ENCODE results near the gene APAF1.

The APAF1 gene

GRCh38 chr12:98724384-98725155 is 79.5 kb downstream of the APAF1 start:
- Histone ChIP-seq H3K4me1 (ENCODE audit: insufficient read depth, poor library complexity, severe bottlenecking) (no peaks in the 10 kb centered on the region), H3K27me3 (ENCODE audit: insufficient read depth, poor library complexity, severe bottlenecking) (no peaks in the 10 kb centered on the region), H3K9me3 (ENCODE audit: severe bottlenecking) (no peaks in the 10 kb centered on the region), H3K4me3 (ENCODE audit: severe bottlenecking) (no peak overlapping the region), H3K36me3 (ENCODE audit: low read depth) (peaks cover 70% of the 10 kb centered on the region), H3K27ac (ENCODE audit: poor library complexity, severe bottlenecking) (no peak overlapping the region)
- ATAC-seq (ENCODE audit: low read depth) (no peak), DNase-seq (ENCODE audit: low spot score) (no peak)
- TF ChIP-seq CTCF (IDR thresholded peaks at IDR 0.05; ENCODE audit: poor library complexity, severe bottlenecking): no peak

GRCh38 chr12:98725476-98726247 is 80.6 kb downstream of the APAF1 start:
- no peaks in the 10 kb centered on the region for H3K27me3 ChIP-seq (ENCODE audit: insufficient read depth, poor library complexity, severe bottlenecking)
- H3K9me3 ChIP-seq (ENCODE audit: severe bottlenecking): no peaks in the 10 kb centered on the region
- DNase-seq (ENCODE audit: low spot score): no peak
- H3K4me3 ChIP-seq (ENCODE audit: severe bottlenecking): no peak overlapping the region
- H3K4me1 ChIP-seq (ENCODE audit: insufficient read depth, poor library complexity, severe bottlenecking): no peaks in the 10 kb centered on the region
- H3K36me3 ChIP-seq (ENCODE audit: low read depth): peaks cover 74% of the 10 kb centered on the region
- peak; percentile 50 for TF ChIP-seq CTCF (IDR thresholded peaks at IDR 0.05; ENCODE audit: poor library complexity, severe bottlenecking)
- ATAC-seq (ENCODE audit: low read depth): peak; percentile 85
- H3K27ac ChIP-seq (ENCODE audit: poor library complexity, severe bottlenecking): no peak overlapping the region

GRCh38 chr12:98727196-98727595 is 82.1 kb downstream of the APAF1 start:
- Histone ChIP-seq H3K9me3 (ENCODE audit: severe bottlenecking) (no peaks in the 10 kb centered on the region), H3K27ac (ENCODE audit: poor library complexity, severe bottlenecking) (no peak overlapping the region), H3K4me1 (ENCODE audit: insufficient read depth, poor library complexity, severe bottlenecking) (no peaks in the 10 kb centered on the region), H3K27me3 (ENCODE audit: insufficient read depth, poor library complexity, severe bottlenecking) (no peaks in the 10 kb centered on the region), H3K4me3 (ENCODE audit: severe bottlenecking) (no peak overlapping the region), H3K36me3 (ENCODE audit: low read depth) (peaks cover 84% of the 10 kb centered on the region)
- ATAC-seq (ENCODE audit: low read depth): no peak
- no peak for TF ChIP-seq CTCF (IDR thresholded peaks at IDR 0.05; ENCODE audit: poor library complexity, severe bottlenecking)
- no peak for DNase-seq (ENCODE audit: low spot score)

GRCh38 chr12:98730412-98730811 is 85.3 kb downstream of the APAF1 start:
- H3K4me1 ChIP-seq (ENCODE audit: insufficient read depth, poor library complexity, severe bottlenecking): no peaks in the 10 kb centered on the region
- DNase-seq (ENCODE audit: low spot score) (no peak), ATAC-seq (ENCODE audit: low read depth) (no peak)
- no peaks in the 10 kb centered on the region for H3K9me3 ChIP-seq (ENCODE audit: severe bottlenecking)
- no peaks in the 10 kb centered on the region for H3K27me3 ChIP-seq (ENCODE audit: insufficient read depth, poor library complexity, severe bottlenecking)
- peaks cover 89% of the 10 kb centered on the region for H3K36me3 ChIP-seq (ENCODE audit: low read depth)
- TF ChIP-seq CTCF (IDR thresholded peaks at IDR 0.05; ENCODE audit: poor library complexity, severe bottlenecking): no peak
- H3K4me3 ChIP-seq (ENCODE audit: severe bottlenecking): no peak overlapping the region
- H3K27ac ChIP-seq (ENCODE audit: poor library complexity, severe bottlenecking): no peak overlapping the region
